Activated effector memory CD4-positive, alpha-beta T cell treated with anti-CD3 and anti-CD28 coated beads, Interleukin-2, amount 50 U/mL, for 16 hours (primary cell): ENCODE results near the gene HSD17B7.

ENCODE experiments used
- DNase-seq: peaks from one replicate; pipeline ENCODE4 v3.0.0-alpha.2; 2020

Gene HSD17B7

GRCh38 chr1:162859191-162859590, 68.7 kb downstream of the HSD17B7 start:
- DNase-seq = no peak

- DNase-seq = no peak
Measured at GRCh38 chr1:162861101-162861500, 70.6 kb downstream of the HSD17B7 start, which contains the start of gene CCDC190. CCDC190 (minus strand) TSS chr1:162861175; CDS start chr1:162859646, 1,529 bp downstream.

- no peak for DNase-seq
Measured at GRCh38 chr1:162861625-162862024, 71.1 kb downstream of the HSD17B7 start.
